ENCODE results near the gene KLHL6. TPM values are rescaled to one million over a fixed set of nuclear protein-coding genes. Genes with fewer than 3 reads are reported as not detected.
"Not testable (repeated sequence)": the region's sequence is repeated elsewhere in the genome, so short reads cannot be mapped to it uniquely, and the experiment has no call there.

KLHL6 gene
- total RNA-seq, 1 donor from 2014 or later: 36.0 TPM

DNA sequence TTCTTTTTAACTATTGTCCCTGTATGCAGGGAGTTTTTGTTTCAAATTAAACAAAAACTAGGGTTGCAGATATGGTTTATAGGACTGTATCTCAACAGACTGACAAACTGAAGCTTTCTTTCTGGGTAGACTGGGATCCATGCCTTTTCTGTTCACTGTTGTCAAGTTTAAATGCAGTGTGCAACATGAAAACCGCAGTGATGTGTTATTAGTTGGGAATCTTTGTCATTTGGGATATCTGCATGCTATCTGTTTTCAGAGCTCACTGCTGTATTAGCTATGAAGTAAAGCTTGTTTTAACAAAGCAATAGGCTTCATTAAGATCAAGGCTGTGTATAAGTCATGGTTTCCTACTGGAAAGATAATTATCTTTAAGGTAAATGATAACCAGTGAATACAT lies 105.7 kb downstream of the KLHL6 start:
- intact Hi-C loops (cut with micrococcal nuclease): loop anchor here (5.0 kb wide), 1 partner anchor 568 kb away; the partner anchor contains the start of gene ABCC5

DNA sequence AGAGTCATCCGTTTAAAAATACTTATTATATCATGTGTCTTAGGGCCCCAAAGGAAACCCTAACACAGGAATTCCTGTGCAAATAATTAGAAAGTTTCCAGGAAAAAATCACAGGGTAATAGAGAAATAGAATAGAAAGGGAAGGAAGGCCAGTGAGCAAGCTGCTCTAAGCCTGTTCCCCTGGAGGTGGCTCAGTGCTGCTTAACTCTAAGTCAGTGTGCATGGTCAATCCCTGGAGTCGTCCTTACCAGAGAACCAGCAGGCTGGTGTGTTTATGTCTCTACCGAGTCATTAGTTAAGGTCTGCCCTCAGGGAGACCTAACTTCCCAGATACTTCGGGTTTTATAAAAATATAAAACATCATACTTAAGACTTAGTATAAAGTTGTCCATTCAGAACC lies 106.1 kb downstream of the KLHL6 start:
- intact Hi-C loops (cut with micrococcal nuclease): loop anchor here (5.0 kb wide), 1 partner anchor 568 kb away; the partner anchor contains the start of gene ABCC5

DNA sequence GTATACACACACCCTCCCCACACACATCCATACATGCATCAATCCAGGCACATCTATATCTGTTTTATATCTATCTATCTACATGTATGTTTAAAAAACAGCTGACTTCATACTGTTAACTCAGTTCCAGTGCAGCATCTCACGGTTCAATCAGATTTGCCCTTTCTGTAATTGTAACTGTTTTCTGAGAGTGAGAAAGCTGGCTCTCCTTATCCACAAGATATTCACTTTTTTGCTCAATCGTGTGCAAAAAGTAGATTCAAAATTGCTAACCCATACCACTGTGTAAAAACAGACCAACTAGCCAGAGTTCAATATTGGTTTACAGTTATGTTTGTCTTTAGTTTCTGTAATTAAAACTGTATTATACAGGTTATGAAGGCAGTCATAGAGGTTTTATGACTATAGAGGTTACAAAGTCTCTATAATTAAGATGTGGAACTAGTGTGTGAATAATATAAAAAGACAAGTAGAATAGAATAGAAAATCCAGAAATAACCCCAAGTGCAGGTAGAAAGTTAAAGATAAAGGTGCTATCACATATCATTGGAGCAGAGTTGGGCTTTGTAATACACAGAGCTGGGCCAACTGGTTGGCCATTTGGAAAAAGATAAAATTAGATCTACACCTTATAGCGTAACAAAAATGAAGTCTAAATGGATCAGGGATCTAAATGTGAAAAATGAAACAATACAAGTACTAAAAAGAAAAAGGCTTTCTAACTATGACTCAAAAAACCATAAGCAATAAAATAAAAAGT lies 107.0 kb downstream of the KLHL6 start:
- intact Hi-C loops (cut with micrococcal nuclease): loop anchor here (5.0 kb wide), 1 partner anchor 569 kb away; the partner anchor contains the start of gene ABCC5

DNA sequence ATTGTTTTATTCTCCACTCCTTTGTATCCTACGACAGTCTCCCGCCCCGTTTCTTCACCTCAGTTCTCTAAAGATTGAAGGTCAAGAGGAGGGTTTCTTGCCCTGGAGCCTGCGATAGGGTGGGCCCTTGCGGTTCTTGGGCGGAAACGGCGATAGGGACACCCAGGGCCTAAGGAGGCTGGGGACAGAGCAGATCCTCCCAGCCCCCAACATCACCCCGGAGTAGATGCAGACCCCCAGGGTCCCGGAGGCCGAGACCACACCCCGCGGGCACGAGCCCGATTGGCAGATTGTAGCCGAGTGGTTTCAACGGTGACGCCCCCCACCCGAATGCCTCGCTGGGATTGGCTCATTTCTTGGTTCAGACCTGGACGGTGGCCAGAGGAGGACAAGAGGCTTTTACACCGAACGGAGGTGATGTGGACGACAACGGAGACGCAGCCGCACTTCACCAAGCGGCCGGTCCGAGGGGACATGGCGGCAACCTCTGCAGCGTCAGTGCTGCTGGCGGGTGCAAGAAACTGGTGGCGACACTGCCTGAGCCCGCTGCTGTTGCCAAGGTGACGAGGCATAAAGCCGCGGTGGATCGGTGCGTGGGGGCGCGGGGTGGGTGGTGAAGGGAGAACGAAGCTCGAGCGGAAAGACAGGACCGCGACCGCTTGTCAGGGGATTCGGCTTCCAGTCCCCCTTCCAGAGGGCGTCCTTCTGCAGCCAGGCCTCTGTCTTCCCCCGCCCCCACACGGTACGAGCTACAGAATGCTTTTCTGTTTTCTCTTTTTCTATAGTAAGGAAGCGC lies 108.1 kb downstream of the KLHL6 start:
- intact Hi-C loops (cut with micrococcal nuclease): loop anchor here (1.0 to 5.0 kb wide), 11 partner anchors 8 to 851 kb away; partner anchors contain the start of genes ABCC5, KLHL6, MCCC1 and MCF2L2

DNA sequence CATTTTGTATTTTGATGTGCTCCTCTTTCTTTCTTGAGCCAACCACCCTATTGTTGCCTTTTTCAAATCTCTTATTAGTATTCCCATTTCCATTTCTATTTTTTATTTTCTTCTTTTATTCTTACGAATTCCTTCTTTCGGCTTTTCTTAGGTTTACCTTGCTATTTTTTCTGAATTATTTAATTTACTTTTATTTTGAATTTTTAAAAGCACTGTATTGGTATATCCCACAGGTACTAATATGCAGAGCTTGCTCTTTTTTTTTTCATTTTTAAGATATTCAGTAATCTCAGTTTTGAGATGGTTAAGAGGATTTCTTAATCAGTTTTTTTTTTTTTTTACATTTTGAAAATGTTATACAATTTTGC lies 108.7 kb downstream of the KLHL6 start:
- intact Hi-C loops (cut with micrococcal nuclease): loop anchor here (1.0 to 5.0 kb wide), 11 partner anchors 8 to 851 kb away; partner anchors contain the start of genes ABCC5, KLHL6, MCCC1 and MCF2L2

DNA sequence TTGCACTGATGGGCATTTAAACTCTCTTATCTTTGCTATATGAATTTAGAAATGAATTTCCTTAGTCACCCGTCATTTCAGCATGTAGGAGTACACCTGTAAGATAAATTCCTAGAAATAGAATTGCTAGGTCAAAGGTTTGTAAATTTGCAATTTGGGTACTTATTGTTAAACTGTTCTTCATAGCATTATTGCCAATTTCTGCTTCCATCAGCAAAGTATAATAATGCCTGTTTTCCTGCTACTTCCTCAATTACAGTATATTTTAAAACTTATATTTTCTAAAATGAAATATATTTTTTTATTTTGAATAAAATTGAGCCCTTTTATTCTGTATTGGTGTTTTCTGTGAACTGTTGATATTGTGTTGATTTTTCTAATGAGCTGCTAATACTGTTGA lies 110.8 kb downstream of the KLHL6 start:
- intact Hi-C loops (cut with micrococcal nuclease): loop anchor here (5.0 kb wide), 1 partner anchor 573 kb away; the partner anchor contains the start of gene ABCC5

DNA sequence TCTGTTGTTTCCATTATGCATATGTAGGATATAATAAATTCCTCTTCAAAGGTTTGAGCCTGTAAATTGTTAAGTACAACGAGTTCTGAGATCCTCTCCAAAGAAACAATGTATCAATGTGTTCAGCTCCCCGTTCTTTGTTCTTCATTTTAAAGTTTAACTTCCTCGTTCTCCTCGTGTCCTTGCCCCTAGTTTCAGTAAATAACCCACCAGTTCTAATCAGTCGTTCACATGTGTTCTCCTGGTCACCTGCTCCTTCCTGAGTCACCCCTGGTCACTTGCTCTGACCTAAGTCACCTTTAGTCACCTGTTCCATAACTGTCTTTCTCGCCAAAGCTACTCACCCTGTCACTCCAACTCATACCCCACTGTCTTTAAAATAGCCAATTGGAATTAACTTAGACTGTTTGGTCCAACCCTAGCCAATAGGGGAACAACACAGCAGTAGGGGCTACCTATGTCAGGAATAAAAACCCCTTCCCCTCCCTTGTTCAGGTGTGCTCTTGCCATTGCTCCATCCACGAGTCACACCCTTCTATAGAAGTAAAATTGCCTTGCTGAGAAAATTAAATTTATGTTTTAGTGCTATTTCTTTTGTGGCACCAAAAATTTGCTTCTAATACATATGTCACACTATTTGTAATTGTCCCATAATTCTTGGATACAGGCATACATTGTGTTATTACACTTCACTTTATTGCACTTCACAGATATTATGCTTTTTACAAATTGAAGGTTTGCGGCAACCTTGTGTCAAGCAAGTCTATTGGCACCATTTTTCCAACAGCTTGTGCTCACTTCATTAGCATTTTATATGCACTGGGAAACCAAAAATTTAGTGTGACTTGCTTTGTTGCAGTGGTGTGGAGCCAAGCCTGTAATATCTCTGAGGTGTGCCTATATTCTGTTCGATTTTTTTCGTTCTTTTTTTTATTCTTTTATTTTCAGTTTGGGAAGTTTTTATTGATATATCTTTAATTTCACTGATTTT lies 111.8 kb downstream of the KLHL6 start:
- intact Hi-C loops (cut with micrococcal nuclease): no loop called here

DNA sequence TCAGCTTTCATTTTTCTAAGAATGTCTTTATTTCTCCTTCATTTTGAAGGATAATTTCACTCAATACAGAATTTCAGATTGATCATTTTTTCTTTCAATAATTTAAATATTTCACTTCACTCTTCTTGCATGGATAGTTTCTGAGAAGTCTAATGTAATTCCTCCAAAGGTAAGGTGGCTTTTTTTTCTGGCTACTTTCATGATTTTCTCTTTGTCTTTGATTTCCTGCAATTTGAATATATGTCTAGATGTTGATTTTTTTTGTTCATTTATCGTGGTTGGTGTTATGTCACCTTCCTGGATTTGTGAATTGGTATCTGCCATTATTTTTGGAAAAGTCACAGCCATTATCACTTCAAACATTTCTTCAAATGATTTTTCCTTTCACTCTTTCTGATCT lies 112.5 kb downstream of the KLHL6 start:
- intact Hi-C loops (cut with micrococcal nuclease): no loop called here

DNA sequence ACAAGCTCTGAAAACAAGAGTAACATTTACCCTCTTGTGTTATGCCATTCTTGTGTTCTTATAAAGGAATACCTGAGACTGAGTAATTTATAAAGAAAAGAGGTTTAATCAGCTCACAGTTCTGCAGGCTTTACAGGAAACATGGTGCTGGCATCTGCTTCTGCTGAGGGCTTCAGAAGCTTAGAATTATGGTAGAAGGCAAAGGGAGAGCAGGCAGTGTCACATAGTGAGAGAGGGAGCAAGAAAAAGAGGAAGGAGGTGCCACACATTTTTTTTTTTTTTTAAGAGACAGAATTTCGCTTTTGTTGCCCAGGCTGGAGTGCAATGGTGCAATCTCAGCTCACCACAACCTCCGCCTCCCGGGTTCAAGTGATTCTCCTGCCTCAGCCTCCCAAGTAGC lies 115.0 kb downstream of the KLHL6 start:
- intact Hi-C loops (cut with micrococcal nuclease): not testable (repeated sequence)

DNA sequence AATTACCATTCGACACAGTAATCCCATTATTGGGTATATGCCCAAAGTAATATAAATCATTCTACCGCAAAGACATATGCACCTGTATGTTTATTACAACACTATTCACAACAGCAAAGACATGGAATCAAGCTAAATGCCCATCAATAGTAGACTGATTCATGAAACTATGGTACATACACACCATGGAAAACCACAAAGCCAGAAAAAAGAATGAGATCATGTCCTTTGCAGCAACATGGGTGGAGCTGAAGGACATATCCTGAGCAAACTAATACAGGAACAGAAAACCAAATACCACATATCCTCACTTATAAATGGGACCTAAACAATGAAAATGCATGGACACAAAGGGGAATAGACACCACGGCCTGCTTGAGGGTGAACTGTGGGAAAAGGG lies 116.0 kb downstream of the KLHL6 start:
- intact Hi-C loops (cut with micrococcal nuclease): loop anchor here (1.0 kb wide), 1 partner anchor 8 kb away; no protein-coding TSS in a partner anchor

DNA sequence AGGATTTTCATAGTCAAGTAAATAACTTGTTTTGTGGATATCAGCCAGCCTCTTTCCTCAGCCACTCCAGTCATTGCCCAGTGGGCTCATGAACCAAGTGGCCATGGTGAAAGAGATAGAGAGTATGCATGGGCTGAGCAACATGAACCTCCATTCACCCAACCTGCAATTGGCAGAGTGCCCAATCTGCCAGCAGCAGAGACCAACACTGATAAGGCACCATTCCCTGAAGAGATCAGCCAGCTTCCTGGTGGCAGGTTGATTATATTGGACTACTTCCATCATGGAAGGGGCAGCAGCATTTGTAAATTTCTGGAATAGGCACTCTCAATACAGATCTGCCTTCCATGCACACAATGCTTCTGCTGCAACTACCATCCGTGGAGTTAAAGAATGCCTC lies 116.8 kb downstream of the KLHL6 start:
- intact Hi-C loops (cut with micrococcal nuclease): loop anchor here (1.0 kb wide), 1 partner anchor 9 kb away; no protein-coding TSS in a partner anchor

DNA sequence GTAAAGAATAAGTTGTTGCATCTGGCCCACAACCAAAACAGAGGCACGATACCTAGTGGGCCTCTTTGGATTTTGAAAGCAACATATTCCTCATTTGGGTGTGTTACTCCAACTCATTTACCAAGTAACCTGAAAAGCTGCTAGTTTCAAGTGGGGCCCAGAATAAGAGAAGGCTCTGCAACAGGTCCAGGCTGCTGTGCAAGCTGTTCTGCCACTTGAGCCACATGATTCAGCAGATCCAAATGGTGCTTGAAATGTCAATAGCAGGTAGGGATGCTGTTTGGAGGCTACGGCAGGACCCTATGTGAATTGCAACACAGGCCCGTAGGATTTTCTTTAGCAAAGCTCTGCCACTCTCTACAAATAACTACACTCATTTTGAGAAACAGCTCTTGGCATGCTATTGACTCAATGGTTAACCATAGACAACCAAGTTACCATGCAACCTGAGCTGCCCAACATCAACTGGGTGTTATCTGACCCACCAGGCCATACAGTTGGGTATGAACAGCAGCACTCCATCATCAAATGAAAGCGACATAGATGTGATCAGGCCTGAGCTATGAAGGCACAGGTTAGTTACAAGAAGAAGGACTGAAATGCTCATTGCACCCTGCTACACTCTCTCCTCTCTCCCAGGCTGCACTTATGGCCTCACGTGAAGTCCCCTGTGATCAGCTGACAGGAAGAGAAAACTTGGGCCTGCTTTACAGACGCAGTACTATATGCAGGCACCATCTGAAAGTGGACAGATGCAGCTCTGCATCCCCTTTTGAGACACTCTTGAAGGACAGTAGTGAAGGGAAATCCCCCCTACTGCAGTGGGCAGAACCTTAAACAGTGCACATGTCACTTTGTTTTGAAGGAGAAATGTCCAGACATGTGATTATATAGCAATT lies 117.6 kb downstream of the KLHL6 start:
- intact Hi-C loops (cut with micrococcal nuclease): no loop called here

Other genes with a start within 250 kb of the KLHL6 start
- 3.8 and 3.9 TPM in 2 replicates for gene MCF2L2, start 127.1 kb downstream of the KLHL6 start, total RNA-seq
- gene KLHL24, start 79.9 kb upstream of the KLHL6 start, total RNA-seq: 20.3 and 20.5 TPM in 2 replicates
- gene YEATS2, start 142.1 kb upstream of the KLHL6 start, total RNA-seq: 44.5 and 45.0 TPM in 2 replicates

Data from T-helper 1 cell treated with Interleukin-12 subunit alpha and Interleukin-12 subunit beta and Interleukin-4 antibody, amounts not matched to agents 30 ng/mL and 1 ng/mL, for 36 hours (primary cell).